GM19025 (cell line): ENCODE results near the gene TSSC4.
A peak's percentile ranks its signal among the peaks of the same experiment; 100 is the strongest.
"Not testable (repeated sequence)": the region's sequence is repeated elsewhere in the genome, so short reads cannot be mapped to it uniquely, and the experiment has no call there.

Experiments used
- ATAC-seq: cut with Tn5 transposase; IDR thresholded peaks from one replicate; pipeline ENCODE4 v1.9.1; 2021; ENCODE audit warnings: mild to moderate bottlenecking, low read depth, moderate library complexity; ENCODE audit not compliant: unreplicated experiment

The TSSC4 gene

DNA sequence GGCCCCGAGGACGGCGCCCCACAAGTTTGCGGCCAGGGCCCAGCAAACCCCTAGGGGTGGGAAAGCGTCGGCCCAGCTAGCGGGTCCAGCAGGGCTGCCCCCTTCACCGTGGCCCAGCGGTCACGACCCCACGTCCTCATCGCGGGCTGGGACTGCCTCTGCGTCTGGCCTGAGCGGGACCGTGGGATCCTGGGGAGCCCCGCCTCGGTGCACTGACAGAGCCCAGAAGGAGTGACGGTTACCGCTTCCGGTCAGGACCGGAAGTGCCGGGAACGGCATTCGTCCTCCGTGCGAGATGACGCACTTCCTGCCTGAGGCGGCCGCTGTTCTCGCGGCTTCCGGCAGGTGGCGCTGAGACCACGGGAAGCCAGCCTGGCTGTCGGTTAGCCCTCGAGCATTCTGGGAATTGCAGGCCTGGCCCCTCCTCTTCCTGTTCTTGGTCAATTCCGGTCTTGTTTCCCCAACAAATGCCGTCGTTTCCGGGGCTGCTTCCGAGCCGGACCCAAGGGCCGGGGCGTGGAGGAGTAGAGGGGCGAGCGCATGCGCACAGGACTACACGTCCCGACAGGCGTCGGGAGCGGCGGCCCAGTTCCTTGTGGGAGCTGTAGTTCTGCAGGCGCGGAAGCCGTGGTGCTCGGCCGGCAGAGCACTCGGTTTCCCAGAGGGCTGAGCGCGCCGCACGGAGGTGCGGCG, at the start of gene TSSC4:
Gene TSSC4, plus strand, starts transcription at position 682 of the 693 bp plus-strand sequence. CDS start 1,884 bp downstream, outside the sequence.
- ATAC-seq: peak; percentile 80

DNA sequence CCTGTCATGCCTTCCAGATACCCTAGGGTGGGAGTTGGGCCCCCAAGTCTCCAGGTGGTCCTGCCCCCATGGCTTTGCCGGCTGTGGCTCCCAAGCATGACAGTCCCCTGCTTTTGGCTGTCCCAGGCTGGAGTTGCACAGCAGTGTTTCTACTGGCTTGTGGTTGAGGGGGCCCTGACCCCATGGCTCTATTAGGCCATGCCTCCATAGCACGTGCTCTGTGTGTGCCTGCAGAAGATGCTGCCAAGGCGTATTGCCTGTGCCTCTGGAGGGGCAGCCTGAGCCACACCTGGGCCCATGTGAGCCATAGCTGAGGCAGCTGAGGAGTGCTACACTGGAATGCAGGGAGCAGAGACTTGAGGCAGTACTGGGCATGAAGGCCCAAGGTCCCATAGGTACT, 48.8 kb upstream of the TSSC4 start:
- ATAC-seq: no peak

DNA sequence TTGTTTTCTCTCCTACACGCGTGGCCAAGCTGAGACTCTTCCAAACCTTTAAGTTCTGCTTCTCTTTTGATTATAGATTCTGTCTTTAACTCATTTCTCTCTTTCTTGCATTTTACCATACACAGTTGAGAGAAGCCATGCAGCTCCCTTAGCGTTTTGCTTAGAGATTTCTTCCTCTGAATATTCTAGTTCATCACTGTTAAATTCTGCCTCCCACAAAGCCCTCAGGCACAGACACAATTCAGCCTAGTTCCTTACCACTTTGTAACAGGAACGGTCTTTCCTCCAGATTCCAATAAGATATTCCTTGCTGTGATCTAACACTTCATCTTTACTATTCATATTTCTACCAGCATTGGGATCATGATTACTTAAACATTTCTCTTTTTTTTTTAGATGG, 48.1 kb upstream of the TSSC4 start:
- no peak for ATAC-seq

DNA sequence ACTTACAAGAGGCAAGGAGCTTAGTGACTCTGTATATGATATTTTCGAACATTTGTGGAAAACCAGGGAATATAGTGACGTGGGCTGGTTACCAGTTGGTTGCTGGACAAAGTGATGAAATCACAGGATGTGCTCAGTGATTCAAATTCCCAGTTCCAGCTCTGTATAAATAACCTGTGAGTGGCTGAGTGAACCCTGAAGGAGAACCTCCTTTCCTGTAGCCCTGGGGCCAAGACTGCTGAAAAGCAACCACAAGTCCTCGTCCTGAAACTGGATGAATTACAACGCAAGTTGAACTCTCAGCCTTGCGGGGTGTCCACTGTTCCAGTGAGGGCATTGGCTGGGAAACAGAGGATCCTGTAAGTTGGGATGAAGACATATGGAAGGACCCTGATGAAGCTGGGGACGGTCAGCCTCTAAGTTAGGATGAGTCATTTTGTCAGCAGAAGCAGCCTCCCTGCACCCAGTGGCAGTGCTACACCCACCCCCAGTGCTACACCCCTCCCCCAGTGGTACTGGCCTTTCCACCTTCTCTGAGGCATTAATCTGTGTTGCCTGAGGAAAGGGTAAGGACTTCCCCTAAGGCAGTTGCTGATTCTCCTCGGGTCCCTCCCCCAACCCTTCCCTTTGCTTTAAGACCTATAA, 45.4 kb upstream of the TSSC4 start:
- no peak for ATAC-seq

DNA sequence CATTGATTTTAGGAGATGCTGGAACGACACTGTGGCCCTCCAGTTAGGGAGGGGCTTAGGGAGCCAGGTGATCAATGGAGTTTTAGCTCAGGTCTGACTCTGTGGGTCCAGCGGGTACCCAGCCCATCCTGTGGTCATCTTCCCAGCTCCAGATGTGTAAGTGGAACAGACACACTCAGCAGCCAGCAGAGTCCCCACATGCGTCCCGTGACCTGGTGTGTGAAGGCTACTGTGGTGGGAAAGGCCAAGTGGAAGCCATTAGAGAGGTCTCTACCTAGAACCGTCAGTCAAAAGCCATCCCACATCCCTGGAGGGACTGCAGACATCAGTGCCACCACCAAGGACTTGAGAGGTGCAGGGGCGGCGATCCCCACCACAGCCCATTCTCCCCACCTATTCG, 43.3 kb upstream of the TSSC4 start:
- no peak for ATAC-seq

DNA sequence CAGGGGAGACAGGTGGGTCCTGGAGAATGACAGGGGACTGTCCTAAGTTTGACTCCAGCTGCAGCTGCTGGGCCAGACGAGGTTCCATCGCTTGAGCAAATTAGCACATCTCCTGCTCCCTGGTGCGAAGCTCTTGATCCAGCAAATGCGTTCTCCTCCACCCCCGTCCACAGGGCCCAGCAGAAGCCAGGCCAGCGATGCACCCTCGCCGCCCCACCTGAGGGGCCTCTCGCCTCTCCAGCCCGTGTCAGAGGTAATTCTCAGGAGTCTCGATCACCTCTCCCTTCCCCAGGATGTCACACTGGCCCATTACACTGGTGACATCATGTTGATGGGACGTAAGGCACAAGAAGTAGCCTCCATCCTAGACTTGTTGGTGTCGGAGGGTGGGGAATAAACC, 42.9 kb upstream of the TSSC4 start:
- not testable (repeated sequence) for ATAC-seq

DNA sequence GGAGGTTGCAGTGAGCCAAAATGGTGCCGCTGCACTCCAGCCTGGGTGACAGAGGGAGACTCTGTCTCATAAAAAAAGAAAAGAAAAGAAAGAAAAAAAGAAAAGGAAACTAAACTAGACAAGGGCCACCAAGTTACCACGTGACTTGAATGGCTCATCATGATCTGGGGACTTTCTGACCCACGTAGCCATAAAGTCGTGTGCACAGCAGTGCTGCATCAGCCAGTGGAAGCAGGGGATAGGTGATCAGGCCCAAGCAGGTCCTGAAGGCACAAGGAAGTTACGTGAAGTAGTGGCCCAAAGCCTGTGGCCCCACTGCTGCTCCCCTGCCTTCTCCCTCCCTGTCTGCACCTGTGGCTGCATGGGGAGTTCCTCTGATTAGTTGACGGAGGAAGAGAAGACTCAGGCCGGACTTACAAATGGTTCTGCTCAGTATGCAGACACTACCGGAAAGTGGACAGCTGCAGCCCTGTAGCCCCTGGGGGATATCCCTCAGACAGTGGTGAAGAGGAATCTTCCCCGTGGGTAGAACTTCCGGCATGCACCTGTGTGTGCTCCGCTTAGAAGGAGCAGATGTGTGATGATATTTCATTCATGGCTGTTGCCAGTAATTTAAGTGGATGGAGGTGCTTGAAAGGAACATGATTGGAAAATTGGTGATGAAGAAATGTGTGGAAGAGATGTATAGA, 41.7 kb upstream of the TSSC4 start:
- no peak for ATAC-seq

DNA sequence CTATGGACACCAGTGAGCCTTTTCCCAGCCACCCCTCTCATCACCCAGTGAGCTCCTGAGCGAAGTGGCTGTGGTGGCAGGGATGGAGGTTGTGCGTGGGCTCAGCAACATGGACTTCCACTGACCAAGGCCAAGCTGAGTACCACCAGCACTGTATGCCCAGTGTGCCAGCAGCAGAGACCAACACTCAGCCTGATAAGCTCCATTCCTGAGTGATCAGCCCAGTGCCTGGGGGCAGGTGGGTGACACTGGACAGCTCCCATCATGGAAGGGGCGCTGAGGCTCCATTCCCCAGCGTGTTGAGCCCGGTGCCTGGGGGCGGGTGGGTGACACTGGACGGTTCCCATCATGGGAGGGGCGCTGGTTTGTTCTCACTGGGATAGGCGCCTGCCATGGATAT, 41.0 kb upstream of the TSSC4 start:
- no peak for ATAC-seq

DNA sequence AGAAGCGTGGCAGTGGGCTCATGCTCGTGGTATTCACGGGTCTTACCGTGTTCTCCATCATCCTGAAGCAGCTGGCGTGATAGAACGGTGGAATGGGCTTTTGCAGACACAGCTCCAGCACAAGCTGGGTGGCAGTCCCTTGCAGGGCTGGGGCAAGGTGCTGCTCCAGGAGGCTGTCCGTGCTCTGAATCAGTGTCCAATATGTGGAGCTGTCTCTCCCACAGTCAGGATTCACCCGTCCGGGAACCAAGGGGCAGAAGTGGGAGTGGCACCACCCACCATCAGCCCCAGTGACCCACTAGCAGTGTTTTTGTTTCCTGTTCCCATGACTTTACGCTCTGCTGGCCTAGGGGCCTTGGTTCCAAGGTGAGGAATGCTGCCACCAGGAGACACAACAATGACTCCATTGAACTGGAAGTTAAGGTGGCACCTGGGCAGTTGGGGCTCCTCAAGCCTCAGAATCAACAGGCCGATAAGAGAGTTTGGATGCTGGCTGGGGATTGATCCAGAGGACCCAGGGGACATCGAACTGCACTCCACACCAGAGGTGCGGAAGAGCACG, 40.4 kb upstream of the TSSC4 start:
- ATAC-seq: no peak

DNA sequence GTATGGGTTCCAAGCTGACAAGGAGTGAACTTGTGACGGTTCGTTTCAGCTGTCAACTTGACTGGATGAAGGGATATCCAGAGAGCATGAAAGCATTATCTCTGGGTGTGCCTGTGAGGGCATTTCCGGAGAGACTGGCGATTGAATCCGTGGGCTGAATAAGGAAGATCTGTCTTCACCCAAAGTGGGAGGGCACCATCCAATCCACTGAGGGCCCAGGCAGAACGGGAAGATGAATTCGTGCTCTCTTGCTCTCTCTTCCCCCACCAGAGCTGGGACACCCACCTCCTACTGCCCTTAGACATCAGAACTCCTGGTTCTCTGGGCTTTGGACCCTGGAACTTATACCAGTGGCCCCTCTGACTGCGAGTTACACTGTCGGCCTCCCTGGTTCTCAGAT, 39.0 kb upstream of the TSSC4 start:
- no peak for ATAC-seq

DNA sequence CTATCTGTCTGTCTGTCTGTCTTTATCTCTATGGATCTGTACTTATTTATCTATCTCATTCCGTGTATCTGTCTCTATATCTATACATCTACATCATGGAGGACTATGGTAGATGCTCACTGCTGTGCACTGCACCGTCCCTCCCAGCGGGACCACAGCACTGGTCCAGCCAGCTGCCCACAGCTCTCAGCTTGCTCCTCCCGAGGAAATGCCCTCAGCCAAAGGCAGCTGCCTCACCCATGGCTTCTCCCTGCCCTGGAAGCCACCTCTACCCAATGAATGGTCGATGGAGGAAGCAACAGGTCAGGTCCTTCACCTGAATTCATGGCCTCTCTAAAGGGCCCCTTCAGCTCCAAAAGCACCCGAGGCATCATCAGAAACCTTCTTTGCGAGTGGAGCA, 38.1 kb upstream of the TSSC4 start:
- no peak for ATAC-seq

DNA sequence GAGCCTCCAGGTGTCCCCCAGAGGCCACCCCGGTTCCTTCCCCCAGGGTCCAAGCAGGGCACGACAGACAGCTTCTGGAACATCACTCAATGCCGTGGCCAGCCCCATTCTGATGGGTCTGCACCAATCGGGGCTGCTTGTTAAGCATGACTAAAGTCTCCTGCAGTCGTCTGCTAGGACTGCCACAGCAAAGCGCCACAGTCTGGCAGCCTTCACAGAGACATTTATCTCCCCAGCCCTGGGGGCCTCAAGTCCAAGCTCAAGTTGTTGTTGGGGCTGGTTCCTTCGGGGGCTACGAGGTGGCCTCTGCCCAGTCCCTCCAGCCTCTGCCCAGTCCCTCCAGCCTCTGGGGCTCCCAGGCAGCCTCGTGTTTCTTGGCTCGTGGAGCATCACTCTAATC, 37.4 kb upstream of the TSSC4 start:
- no peak for ATAC-seq

DNA sequence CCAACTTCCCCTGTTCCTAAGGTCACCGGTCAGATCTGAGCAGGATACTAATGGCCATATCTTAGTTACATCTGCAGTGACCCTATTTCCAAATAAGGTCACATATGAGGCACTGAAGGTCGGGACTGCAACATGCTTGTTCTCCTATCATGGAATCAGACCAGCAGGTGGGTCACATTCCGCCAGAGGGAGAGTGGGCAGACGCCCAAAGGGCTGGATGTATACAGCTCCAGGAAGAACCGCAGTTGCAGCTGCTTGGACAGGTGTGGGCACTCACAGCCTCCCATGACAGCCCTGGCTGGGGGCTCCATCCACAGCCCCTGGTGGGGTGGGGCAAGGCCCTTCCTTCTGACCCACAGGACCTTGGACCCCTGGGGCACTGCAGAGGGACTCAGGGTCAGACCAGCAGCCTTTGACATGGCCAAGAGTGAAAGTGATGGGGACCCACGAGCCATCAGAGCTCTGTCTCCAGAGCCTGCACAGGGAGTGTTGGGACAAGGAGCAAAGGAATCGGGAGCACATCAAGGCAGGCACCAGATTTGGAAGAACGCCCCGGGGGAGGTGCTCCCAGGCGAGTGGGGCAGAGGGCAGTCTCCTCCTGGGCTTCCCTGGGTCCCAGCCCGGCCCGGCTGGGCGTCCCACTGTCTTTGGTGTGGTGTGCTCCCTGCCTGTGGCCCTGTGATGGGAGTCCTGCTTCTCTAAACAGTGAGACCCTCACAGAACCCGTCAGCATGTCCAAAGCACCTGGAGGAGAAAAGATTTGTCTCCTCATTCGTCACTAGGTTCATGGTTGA, 36.8 kb upstream of the TSSC4 start:
- no peak for ATAC-seq

DNA sequence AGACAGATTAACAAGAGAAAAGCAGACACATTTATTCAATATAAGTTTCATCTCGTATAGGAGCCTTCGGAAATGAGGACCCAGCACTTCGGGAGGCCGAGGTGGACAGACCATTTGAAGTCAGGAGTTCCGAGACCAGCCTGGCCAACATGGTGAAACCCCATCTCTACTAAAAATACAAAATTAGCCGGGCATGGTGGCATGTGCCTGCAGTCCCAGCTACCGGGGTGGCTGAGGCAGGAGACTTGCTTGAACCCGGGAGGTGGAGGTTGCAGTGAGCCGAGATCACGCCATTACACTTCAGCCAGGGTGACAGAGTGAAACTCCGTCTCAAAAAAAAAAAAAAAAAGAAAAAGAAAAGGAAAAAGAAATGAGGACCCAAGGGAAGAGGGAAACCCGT, 36.2 kb upstream of the TSSC4 start:
- not testable (repeated sequence) for ATAC-seq

DNA sequence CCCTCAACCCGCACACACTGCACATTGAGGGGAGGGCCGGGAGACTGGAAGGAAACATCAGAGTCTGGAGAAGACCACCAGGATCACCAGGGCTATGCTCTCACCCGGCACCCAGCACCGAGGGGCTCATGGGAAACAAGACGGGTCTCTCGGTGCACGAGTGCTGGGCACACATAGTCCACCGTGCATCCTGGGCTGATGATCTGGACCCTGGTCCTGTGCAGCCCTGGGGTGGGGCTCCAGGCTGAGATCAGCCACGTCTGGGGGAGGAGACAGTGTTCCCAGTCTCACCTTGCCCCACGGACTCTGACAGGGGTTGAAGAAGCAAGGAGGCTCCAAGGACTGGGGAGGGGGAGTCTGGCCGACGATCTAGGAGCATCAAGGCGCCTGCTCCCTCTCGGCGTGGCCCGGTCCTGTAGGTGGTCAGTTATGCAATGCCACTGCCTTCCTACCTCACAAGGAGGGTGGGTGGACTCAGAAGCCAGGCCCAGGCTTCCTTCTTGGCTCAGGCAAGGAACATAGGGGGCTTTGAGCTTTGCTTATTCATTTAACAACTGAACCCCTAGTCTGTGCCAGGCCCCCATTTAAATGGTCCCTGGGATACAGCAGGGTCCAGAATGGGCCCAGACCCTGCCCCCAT, 34.9 kb upstream of the TSSC4 start:
- ATAC-seq: no peak

DNA sequence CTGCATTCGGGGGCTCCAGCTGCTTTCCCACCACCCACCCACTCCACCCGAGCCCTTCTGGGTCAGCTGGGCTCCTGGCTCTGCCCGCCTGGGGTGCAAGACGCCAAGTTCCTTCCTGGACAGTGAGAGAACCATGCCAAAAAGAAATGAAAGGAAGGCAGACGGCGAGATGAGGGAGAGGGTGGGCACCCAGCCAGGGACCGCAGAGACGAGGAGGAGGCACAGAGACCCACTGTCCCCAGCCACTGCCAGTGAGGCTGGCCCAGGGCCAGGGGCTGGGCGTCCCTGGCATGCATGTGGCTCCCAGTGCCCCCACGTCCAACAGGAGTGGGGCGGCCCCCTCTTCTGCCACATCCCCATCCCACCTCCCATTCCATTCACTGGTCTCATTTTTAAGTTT, 34.3 kb upstream of the TSSC4 start:
- ATAC-seq: no peak

DNA sequence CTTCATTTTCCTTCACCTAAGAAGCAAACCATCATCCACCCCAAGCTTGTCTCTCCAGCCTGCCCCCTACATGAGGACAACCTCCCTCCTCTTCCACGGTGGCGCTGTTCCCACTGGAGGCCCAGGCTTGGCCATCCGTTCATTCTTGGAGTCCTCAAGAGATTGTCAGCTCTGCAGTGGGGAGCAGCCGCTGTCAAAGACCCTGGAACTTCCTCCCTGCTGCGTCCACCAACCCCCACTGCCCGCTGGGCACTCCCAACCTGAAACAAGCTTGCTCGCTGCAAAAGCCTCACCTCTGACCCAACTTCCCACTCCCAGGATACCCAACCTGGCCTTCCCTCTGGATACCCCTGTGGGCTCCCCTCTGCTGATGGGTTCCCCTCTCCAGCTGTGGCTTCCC, 33.8 kb upstream of the TSSC4 start:
- ATAC-seq: no peak

DNA sequence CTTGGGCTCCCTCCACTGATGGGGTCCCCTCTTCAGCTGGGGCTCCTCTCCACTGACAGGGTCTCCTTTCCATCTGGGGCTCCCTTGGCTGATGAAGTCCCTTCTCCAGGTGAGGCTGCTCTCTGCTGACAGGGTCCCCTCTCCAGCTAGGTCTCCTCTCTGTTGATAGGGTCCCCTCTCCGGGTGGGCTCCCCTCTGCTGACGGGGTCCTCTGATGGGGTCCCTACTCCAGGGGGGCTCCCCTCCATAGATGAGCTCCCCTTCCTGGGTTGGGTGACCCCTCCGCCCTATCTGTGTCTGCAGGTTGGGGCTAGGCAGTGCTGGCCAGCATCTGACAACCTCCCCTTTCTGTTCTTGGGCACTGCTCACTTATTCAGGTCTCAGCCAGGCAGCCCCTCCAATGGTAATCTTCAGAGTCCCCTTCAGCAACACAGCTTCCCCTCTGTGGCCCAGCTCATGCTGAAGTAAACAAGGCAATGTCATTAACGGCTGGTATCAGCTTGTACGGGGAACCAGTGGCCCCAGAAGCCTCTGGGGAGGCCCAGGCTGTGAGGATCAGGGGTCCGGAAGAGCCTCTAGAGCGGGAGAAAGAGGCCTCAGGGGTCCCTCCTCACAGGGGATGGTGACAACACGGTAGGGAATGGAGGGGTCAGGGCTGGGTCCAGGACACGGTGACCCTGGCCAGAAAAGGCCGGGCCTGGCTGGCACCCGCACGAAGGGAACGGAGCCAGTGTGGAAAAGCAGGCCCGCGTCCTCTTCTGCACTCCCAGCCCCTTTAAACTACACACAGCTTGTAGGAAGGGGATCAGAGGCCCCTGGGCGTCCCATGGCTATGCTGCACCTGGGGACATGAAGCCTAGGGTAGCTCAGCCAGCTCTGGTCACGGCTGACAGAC, 33.0 kb upstream of the TSSC4 start:
- ATAC-seq: no peak

DNA sequence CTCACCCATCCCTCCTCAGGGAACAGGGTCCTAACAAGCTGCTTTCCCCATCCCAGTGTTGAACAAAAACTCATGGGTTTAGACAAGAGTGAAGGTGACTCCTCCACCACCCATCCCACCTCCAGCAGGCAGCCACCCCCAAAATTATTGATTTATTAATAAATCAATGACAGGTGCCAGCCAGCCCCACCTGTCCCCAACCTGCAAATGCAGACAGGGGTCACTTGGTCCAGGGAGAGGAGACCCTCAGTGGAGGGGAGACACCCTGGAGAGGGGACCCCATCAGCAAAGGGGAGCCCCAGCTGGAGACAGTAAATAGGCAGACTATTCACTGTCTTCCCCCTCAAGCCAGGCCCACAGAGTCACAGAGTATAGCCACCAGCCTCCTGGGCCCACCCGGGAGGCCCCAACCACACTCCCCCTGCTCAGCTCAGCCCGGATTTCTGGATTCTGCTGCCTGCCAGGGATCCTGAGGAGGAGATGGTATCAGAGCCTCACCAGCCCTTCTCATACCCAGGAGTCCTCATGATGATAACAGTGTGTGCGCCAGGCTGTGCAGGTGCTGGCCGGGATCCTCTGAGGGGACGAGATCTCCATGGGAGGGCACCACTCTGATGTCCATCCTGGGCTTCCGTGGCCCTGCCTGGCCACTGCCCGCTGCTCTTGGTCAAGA, 32.2 kb upstream of the TSSC4 start:
- ATAC-seq: no peak
